PC-3 (cell line): Measurements from ENCODE around the gene CPLANE2.

Experiments used
- EZH2phosphoT487 ChIP-seq: fragments of 300-600 bp; sonication (generic); IDR thresholded peaks from 2 replicates; pipeline ENCODE4 v1.6.1; 2018; ENCODE audit warnings: mild to moderate bottlenecking, antibody characterized with exemption, low read length, borderline replicate concordance
- TF ChIP-seq, protein P1 (sequence below): fragments of 300-600 bp; sonication (generic); conservative IDR thresholded peaks from 2 replicates; pipeline ENCODE4 v1.5.1; 2017; ENCODE audit warnings: antibody characterized with exemption, low read depth, mild to moderate bottlenecking, low read length

DNA sequence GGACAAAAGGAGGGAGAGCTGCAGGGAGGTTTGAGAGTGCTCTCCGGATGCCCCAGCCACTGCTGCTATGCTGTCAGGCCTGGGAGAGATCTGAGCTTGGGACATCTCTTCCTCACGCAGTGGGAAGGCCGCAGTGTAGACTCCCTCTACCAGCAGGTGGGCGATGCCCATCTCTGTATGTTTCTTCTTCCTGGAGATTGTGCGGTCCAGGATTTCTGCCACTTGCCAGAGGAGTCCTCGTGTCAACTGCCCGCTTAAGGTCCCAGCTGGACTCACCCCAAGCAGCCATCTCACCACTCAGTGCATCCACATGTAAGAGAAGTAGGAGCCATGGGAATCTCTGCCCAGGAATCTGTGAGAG is 10.9 kb downstream of the CPLANE2 start:
- TF ChIP-seq, protein P1, sequence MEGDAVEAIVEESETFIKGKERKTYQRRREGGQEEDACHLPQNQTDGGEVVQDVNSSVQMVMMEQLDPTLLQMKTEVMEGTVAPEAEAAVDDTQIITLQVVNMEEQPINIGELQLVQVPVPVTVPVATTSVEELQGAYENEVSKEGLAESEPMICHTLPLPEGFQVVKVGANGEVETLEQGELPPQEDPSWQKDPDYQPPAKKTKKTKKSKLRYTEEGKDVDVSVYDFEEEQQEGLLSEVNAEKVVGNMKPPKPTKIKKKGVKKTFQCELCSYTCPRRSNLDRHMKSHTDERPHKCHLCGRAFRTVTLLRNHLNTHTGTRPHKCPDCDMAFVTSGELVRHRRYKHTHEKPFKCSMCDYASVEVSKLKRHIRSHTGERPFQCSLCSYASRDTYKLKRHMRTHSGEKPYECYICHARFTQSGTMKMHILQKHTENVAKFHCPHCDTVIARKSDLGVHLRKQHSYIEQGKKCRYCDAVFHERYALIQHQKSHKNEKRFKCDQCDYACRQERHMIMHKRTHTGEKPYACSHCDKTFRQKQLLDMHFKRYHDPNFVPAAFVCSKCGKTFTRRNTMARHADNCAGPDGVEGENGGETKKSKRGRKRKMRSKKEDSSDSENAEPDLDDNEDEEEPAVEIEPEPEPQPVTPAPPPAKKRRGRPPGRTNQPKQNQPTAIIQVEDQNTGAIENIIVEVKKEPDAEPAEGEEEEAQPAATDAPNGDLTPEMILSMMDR = no peak
- no peak for TF ChIP-seq EZH2phosphoT487
